WTC11 (cell line): ENCODE measurements around the gene ANKRD53. TPM values are rescaled to one million over a fixed set of nuclear protein-coding genes. Genes with fewer than 3 reads are reported as not detected.

Experiments used
- ATAC-seq: fragments of 200-7000 bp; cut with Tn5 transposase; 2 replicates; pipeline ENCODE4 v1.10.0; 2021; ENCODE audit warnings: mild to moderate bottlenecking, moderate library complexity
- CTCF ChIA-PET: fragments of 300-600 bp; sonication (Branson Sonifier 250); formaldehyde crosslinking; loops from one replicate; lab custom pipeline; 2021; ENCODE audit warnings: antibody characterized with exemption; lab: Charles Lee
- POLR2A ChIA-PET: fragments of 350-600 bp; sonication (Branson Sonifier 250); formaldehyde crosslinking; loops from one replicate; lab custom pipeline; 2021; ENCODE audit warnings: antibody characterized with exemption; lab: Charles Lee
- DNase-seq: peaks from one replicate; pipeline ENCODE4 v3.0.0; 2021; ENCODE audit warnings: low spot score
- H3K27ac Mint-ChIP-seq: 2 replicates; pipeline ENCODE4 v1.8.0; 2021; ENCODE audit warnings: mixed read lengths
- H3K27me3 Mint-ChIP-seq: 2 replicates; pipeline ENCODE4 v1.8.0; 2021; ENCODE audit warnings: low read depth, mild to moderate bottlenecking, moderate library complexity, mixed read lengths
- H3K36me3 Mint-ChIP-seq: 2 replicates; pipeline ENCODE4 v1.8.0; 2021; ENCODE audit warnings: mixed read lengths
- H3K4me1 Mint-ChIP-seq: 2 replicates; pipeline ENCODE4 v1.8.0; 2022; ENCODE audit warnings: mixed read lengths
- H3K4me3 Mint-ChIP-seq: 2 replicates; pipeline ENCODE4 v1.8.0; 2021; ENCODE audit warnings: mild to moderate bottlenecking, moderate library complexity, mixed read lengths
- H3K9me3 Mint-ChIP-seq: 2 replicates; pipeline ENCODE4 v1.8.0; 2021; ENCODE audit warnings: mixed read lengths
- ARID4B ChIP-seq: sonication (generic); formaldehyde crosslinking; IDR thresholded peaks from 2 replicates; pipeline ENCODE4 v1.8.0; 2023; ENCODE audit warnings: missing genetic modification reagents, mild to moderate bottlenecking, borderline replicate concordance
- CBFB ChIP-seq: sonication (generic); formaldehyde crosslinking; IDR thresholded peaks from 2 replicates; pipeline ENCODE4 v1.8.1; 2022; ENCODE audit warnings: mild to moderate bottlenecking, low read depth, missing genetic modification reagents
- CTCF ChIP-seq: fragments of 200-600 bp; IDR thresholded peaks from 2 replicates; pipeline ENCODE4 v1.8.0; 2022; ENCODE audit warnings: antibody characterized with exemption
- FOXJ3 ChIP-seq: sonication (generic); formaldehyde crosslinking; IDR thresholded peaks from 2 replicates; pipeline ENCODE4 v1.9.0; 2021; ENCODE audit warnings: missing genetic modification reagents, mild to moderate bottlenecking, borderline replicate concordance
- FOXP1 ChIP-seq: sonication (generic); formaldehyde crosslinking; IDR thresholded peaks from 2 replicates; pipeline ENCODE4 v1.8.0; 2022; ENCODE audit warnings: missing genetic modification reagents, mild to moderate bottlenecking, moderate library complexity, borderline replicate concordance
- MXD4 ChIP-seq: fragments of 250-450 bp; sonication (Bioruptor Pico); IDR thresholded peaks from 2 replicates; pipeline ENCODE4 v1.8.0; 2021; ENCODE audit warnings: mild to moderate bottlenecking, moderate library complexity, borderline replicate concordance
- NR2C2 ChIP-seq: sonication (generic); formaldehyde crosslinking; IDR thresholded peaks from 2 replicates; pipeline ENCODE4 v1.8.0; 2022; ENCODE audit warnings: mild to moderate bottlenecking, missing genetic modification reagents
- SMAD4 ChIP-seq: sonication (generic); formaldehyde crosslinking; IDR thresholded peaks from 2 replicates; pipeline ENCODE4 v1.8.0; 2022; ENCODE audit warnings: mild to moderate bottlenecking, missing genetic modification reagents
- ZNF425 ChIP-seq: fragments of 250-450 bp; sonication (Bioruptor Pico); conservative IDR thresholded peaks from 2 replicates; pipeline ENCODE4 v1.9.0; 2021; ENCODE audit warnings: mild to moderate bottlenecking
- total RNA-seq: library from RNA; stranded (reverse); gene quantifications from 3 replicates; pipeline ENCODE4 v1.2.3, GENCODE V29; 2021

The ANKRD53 gene
- total RNA-seq, 1 experiment from 2014 or later = 0.81 TPM

- no peak overlapping the region for H3K4me3 Mint-ChIP-seq
Observed at GRCh38 chr2:70934981-70935380, 43.4 kb upstream of the ANKRD53 start.

More at GRCh38 chr2:70934981-70935380, 43.4 kb upstream of the ANKRD53 start:
- CTCF ChIA-PET = interaction anchor here (1.0 to 6.6 kb wide), 3 partner anchors 13 to 149 kb away, joined by 3 to 91 read pairs (median 8); no protein-coding TSS in a partner anchor
- Mint-ChIP-seq H3K27me3 (peaks cover 46% of the 10 kb centered on the region), H3K36me3 (no peaks in the 10 kb centered on the region), H3K9me3 (no peaks in the 10 kb centered on the region), H3K27ac (no peak overlapping the region), H3K4me1 (peaks cover 25% of the 10 kb centered on the region)
- DNase-seq (no peak), ATAC-seq (no peak)
- TF ChIP-seq CBFB (CRISPR knock-in tag) = no peak
- TF ChIP-seq ZNF425 = no peak
- TF ChIP-seq SMAD4 (CRISPR knock-in tag) = no peak
- no peak for TF ChIP-seq MXD4 (CRISPR knock-in tag)
- no peak for TF ChIP-seq NR2C2 (CRISPR knock-in tag)
- TF ChIP-seq ARID4B (CRISPR knock-in tag) = no peak
- no peak for TF ChIP-seq CTCF
- no peak for TF ChIP-seq FOXJ3 (CRISPR knock-in tag)
- TF ChIP-seq FOXP1 = no peak
- POLR2A ChIA-PET = no interaction called here
